ENCODE data around the gene THAP11. TPM values are rescaled to one million over a fixed set of nuclear protein-coding genes. Genes with fewer than 3 reads are reported as not detected.
"Not testable (repeated sequence)": the region's sequence is repeated elsewhere in the genome, so short reads cannot be mapped to it uniquely, and the experiment has no call there.

Gene THAP11
- total RNA-seq, 2 donors from 2014 or later: 23.7 to 42.8 TPM

DNA sequence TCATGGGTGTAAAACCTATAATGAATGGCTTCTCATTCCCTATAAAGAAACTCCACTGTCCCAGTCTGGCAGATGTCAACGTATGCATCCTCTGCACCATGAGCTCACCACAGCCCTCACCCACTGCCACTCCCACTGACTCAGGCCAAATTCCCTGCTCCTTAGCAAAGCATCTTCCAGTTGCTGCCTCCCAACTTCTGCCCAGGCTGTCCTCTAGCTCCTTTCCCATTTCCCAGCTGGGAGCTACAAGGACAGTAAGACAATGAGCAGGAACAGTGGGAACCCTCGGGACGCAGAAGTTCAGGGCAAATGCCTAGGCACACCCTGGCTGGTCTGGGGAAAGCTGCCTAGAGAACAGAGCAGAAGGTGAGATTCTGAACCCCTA, 9.1 kb upstream of the THAP11 start:
- Histone ChIP-seq H3K9me3 (no peaks in the 10 kb centered on the region), H3K4me3 (peak overlapping the region; percentile 57 to 72), H3K4me1 (peaks cover 20% of the 10 kb centered on the region), H3K27me3 (no peaks in the 10 kb centered on the region), H3K27ac (peak overlapping the region in 2 of 4 donors; percentile 37 to 58), H3K36me3 (replicated peaks in 1 of 2; ENCODE audit: insufficient read depth in 1 of 2, low read depth in 2 of 2) (peaks cover 0 to 14% of the 10 kb centered on the region in 2 donors)
- ATAC-seq (peak; percentile 6), DNase-seq (no peak)
- intact Hi-C loops (cut with DNase I): no loop called here
- WGBS, 2 donors: 0 to 3% methylated on average over 3 of the region's 3 CpGs
- no peak for TF ChIP-seq POLR2A (IDR thresholded peaks at IDR 0.05)
- TF ChIP-seq, protein P1, sequence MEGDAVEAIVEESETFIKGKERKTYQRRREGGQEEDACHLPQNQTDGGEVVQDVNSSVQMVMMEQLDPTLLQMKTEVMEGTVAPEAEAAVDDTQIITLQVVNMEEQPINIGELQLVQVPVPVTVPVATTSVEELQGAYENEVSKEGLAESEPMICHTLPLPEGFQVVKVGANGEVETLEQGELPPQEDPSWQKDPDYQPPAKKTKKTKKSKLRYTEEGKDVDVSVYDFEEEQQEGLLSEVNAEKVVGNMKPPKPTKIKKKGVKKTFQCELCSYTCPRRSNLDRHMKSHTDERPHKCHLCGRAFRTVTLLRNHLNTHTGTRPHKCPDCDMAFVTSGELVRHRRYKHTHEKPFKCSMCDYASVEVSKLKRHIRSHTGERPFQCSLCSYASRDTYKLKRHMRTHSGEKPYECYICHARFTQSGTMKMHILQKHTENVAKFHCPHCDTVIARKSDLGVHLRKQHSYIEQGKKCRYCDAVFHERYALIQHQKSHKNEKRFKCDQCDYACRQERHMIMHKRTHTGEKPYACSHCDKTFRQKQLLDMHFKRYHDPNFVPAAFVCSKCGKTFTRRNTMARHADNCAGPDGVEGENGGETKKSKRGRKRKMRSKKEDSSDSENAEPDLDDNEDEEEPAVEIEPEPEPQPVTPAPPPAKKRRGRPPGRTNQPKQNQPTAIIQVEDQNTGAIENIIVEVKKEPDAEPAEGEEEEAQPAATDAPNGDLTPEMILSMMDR (IDR thresholded peaks at IDR 0.05): no peak

DNA sequence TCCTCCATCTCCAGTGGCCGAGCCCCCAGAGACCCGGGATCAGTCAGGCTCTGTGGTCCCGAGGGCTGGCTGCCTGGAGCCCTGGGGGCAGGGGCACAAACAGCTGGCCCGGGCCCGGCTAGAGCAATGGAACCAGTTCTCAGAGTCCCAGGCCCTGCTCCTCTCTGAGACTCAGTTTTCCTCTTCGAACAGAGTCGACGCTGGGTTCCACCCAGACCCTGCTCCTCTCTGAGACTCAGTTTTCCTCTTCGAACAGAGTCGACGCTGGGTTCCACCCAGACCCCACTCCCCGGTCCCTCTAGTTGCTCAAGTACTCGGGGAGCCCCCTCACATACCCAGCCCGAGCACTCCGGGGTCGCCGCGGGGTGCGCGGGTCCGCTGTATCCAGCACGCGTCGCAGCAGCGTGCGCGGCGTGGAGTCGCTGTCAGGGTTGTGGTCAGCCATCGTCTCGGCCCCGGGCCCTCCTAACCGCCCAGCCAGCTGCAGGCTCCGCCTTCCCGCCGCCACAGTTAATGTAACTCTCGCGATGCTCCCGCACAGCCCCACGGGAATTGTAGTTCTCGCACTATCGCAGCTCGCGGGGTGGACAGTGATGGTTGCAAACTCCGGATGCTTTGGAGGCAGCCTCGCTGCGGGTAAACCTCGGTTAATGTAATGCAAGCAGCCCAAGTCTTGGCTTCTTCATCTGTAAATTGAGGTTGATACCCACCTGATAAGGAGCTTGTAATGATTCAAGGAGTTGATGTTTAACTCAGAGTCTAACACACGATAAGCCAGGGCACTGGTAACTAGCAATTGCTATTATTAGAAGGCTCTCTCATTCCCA, 8.5 kb upstream of the THAP11 start:
- WGBS, 2 donors: 0% methylated on average over 15 to 49 of the region's 49 CpGs
- peak overlapping the region; percentile 1 to 58 (median 47) for H3K27ac ChIP-seq

DNA sequence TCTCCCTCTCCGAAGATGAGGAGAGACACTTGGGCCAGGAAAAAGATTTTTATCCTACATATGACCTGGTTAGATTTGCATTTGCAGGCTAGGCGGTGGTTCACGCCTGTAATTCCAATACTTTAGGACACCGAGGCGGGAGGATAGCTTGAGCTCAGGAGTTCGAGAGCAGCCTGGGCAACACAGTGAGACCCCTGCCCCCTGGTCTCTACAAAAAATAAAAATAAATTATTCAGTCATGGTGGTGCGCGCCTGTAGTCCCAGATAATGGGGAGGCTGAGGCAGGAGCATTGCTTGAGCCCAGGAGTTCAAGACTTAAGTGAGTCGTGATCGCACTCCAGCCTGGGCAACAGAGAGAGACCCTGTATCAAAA, 7.9 kb upstream of the THAP11 start:
- H3K4me3 ChIP-seq: peak overlapping the region in 1 of 2 donors; percentile 72
- H3K4me1 ChIP-seq: peaks cover 20% of the 10 kb centered on the region
- 70 to 72% methylated on average over 10 of the region's 10 CpGs for WGBS, 2 donors
- intact Hi-C loops (cut with DNase I): no loop called here
- ATAC-seq: no peak
- H3K9me3 ChIP-seq: no peaks in the 10 kb centered on the region
- TF ChIP-seq POLR2A (IDR thresholded peaks at IDR 0.05): no peak
- TF ChIP-seq, protein P1 (IDR thresholded peaks at IDR 0.05): no peak
- no peak for DNase-seq
- no peaks in the 10 kb centered on the region for H3K27me3 ChIP-seq
- H3K36me3 ChIP-seq (replicated peaks in 1 of 2; ENCODE audit: insufficient read depth in 1 of 2, low read depth in 2 of 2): peaks cover 0 to 10% of the 10 kb centered on the region in 2 donors
- peak overlapping the region in 1 of 4 donors; percentile 1 for H3K27ac ChIP-seq

More for the DNA sequence above, 8.5 kb upstream of the THAP11 start:
- no peaks in the 10 kb centered on the region for H3K9me3 ChIP-seq
- H3K4me1 ChIP-seq: peaks cover 20% of the 10 kb centered on the region
- peak; percentile 67 to 88 (median 86) for TF ChIP-seq POLR2A (IDR thresholded peaks at IDR 0.05)
- TF ChIP-seq, protein P1 (IDR thresholded peaks at IDR 0.05): no peak
- H3K36me3 ChIP-seq (replicated peaks in 1 of 2; ENCODE audit: insufficient read depth in 1 of 2, low read depth in 2 of 2): peaks cover 0 to 12% of the 10 kb centered on the region in 2 donors
- intact Hi-C loops (cut with DNase I): no loop called here
- peak; percentile 99 for ATAC-seq
- DNase-seq: peak; percentile 93 to 94 (median 93)
- H3K4me3 ChIP-seq: peak overlapping the region; percentile 57 to 72
- no peaks in the 10 kb centered on the region for H3K27me3 ChIP-seq

DNA sequence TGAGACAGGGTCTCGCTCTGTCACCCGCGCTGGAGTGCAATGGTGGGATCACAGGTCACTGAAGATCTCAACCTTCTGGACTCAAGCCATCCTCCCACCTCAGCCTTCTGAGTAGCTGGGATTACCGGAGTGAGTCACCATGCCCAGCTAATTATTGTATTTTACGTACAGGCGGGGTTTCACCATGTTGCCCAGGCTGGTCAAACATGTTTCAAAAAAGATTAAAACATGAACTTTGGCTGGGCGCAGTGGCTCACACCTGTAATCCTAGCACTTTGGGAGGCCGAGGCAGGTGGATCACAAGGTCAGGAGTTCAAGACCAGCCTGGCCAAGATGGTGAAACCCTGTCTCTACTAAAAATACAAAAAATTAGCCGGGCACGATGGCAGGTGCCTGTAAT, 4.9 kb upstream of the THAP11 start:
- H3K9me3 ChIP-seq; ATAC-seq; DNase-seq; H3K36me3 ChIP-seq (replicated peaks in 1 of 2; ENCODE audit: insufficient read depth in 1 of 2, low read depth in 2 of 2); H3K4me3 ChIP-seq; H3K27me3 ChIP-seq; intact Hi-C loops (cut with DNase I); H3K27ac ChIP-seq: not testable (repeated sequence)
- H3K4me1 ChIP-seq: peaks cover 22% of the 10 kb centered on the region
- WGBS, 2 donors: 82 to 89% methylated on average over 10 of the region's 10 CpGs

DNA sequence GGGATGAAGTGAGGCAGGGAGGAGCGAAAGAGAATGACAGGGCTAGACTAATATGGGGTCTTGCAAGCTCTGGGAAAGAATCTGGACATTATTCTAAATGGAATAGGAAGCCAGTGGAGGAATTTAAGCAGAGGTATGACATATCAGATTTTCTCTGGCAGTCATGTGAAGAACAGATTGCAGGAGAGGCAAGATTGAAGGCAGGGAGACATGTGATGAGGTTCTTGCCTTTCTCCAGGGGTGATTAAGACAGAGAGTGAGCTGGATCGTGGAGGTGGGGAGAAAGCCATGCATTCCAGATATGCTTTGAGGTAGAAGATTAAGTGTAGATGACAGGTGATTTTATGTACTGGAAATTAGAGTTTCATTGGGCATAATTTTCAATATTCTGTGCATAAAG, 4.3 kb upstream of the THAP11 start:
- H3K36me3 ChIP-seq (replicated peaks in 1 of 2; ENCODE audit: insufficient read depth in 1 of 2, low read depth in 2 of 2): no peaks in the 10 kb centered on the region
- H3K4me1 ChIP-seq: peaks cover 20% of the 10 kb centered on the region
- WGBS, 2 donors: 76 to 91% methylated on average over 2 of the region's 2 CpGs
- ATAC-seq: no peak
- no peak overlapping the region for H3K4me3 ChIP-seq
- no peaks in the 10 kb centered on the region for H3K9me3 ChIP-seq
- intact Hi-C loops (cut with DNase I): no loop called here
- no peak for DNase-seq
- no peaks in the 10 kb centered on the region for H3K27me3 ChIP-seq
- no peak for TF ChIP-seq POLR2A (IDR thresholded peaks at IDR 0.05)
- TF ChIP-seq, protein P1 (IDR thresholded peaks at IDR 0.05): no peak
- no peak overlapping the region for H3K27ac ChIP-seq
